BLaER1 (cell line): ENCODE measurements around the gene SAC3D1.
"Not testable (repeated sequence)": the region's sequence is repeated elsewhere in the genome, so short reads cannot be mapped to it uniquely, and the experiment has no call there.

Source experiments
- H3K27ac ChIP-seq: shearing (Covaris generic); formaldehyde crosslinking; 2 replicates; pipeline ENCODE4 v1.8.1; 2022
- H3K27me3 ChIP-seq: shearing (Covaris generic); formaldehyde crosslinking; 2 replicates; pipeline ENCODE4 v1.8.1; 2022
- H3K36me3 ChIP-seq: shearing (Covaris generic); formaldehyde crosslinking; 2 replicates; pipeline ENCODE4 v1.8.1; 2022
- H3K4me1 ChIP-seq: shearing (Covaris generic); formaldehyde crosslinking; 2 replicates; pipeline ENCODE4 v1.8.1; 2022
- H3K4me2 ChIP-seq: shearing (Covaris generic); formaldehyde crosslinking; 2 replicates; pipeline ENCODE4 v1.8.1; 2022
- H3K4me3 ChIP-seq: shearing (Covaris generic); formaldehyde crosslinking; 2 replicates; pipeline ENCODE4 v1.8.1; 2022
- H3K9ac ChIP-seq: shearing (Covaris generic); formaldehyde crosslinking; 2 replicates; pipeline ENCODE4 v1.8.1; 2022
- H3K9me3 ChIP-seq: shearing (Covaris generic); formaldehyde crosslinking; 2 replicates; pipeline ENCODE4 v1.8.1; 2022
- H4K20me1 ChIP-seq: shearing (Covaris generic); formaldehyde crosslinking; 2 replicates; pipeline ENCODE4 v1.8.1; 2022
- Cebpa-rat ChIP-seq: shearing (Covaris generic); IDR thresholded peaks from 2 replicates; pipeline ENCODE4 v1.8.1; 2022

The SAC3D1 gene

GRCh38 chr11:65040847-65041622, at the start of gene SAC3D1:
Gene SAC3D1 (plus strand): TSS chr11:65041210. CDS start chr11:65041293, 83 bp downstream.
- Histone ChIP-seq H3K4me1 (peaks cover 67% of the 10 kb centered on the region), H3K9me3 (no peaks in the 10 kb centered on the region), H3K4me3 (peak within 1 kb of the TSS; percentile 90), H3K4me2 (peak within 1 kb of the TSS; percentile 90), H3K9ac (peak within 1 kb of the TSS; percentile 84), H3K27ac (peak within 1 kb of the TSS; percentile 85), H3K27me3 (no peaks in the 10 kb centered on the region), H3K36me3 (peaks cover 55% of the 10 kb centered on the region), H4K20me1 (peaks cover 45% of the 10 kb centered on the region)
- TF ChIP-seq Cebpa-rat, result no peak

DNA sequence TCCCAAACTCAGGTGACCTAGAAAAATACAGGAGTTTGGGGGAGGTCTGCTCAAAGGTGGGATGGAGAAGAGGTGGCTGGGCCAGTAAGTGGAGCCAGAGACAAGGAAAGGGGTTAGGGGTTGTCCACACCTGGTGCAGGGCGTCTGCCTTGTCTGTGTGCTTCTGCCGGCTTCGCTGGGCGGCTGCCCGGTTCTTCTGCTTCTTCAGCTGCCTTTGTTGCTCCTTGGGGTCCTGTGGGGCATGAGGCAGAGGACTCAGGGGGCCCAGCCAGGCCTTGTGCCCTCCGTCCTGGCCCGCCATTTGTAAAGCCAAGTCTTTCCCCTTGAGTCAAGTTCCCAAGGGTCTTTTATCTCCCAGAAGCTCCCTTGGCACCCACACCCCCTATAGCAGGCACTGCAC, 46.7 kb upstream of the SAC3D1 start:
- H3K27me3 ChIP-seq, result no peaks in the 10 kb centered on the region
- no peak overlapping the region for H3K9ac ChIP-seq
- no peak for TF ChIP-seq Cebpa-rat
- no peaks in the 10 kb centered on the region for H3K9me3 ChIP-seq
- no peak overlapping the region for H3K4me2 ChIP-seq
- no peaks in the 10 kb centered on the region for H3K36me3 ChIP-seq
- peaks cover 54% of the 10 kb centered on the region for H3K4me1 ChIP-seq
- H4K20me1 ChIP-seq, result no peaks in the 10 kb centered on the region
- H3K4me3 ChIP-seq, result no peak overlapping the region
- no peak overlapping the region for H3K27ac ChIP-seq

- peak overlapping the region; percentile 56; the same call in 1 of the 2 replicates for H3K9ac ChIP-seq
- peak overlapping the region; percentile 38 for H3K4me3 ChIP-seq
- peaks cover 39% of the 10 kb centered on the region for H3K4me1 ChIP-seq
- no peaks in the 10 kb centered on the region for H4K20me1 ChIP-seq
- no peaks in the 10 kb centered on the region for H3K9me3 ChIP-seq
- no peaks in the 10 kb centered on the region for H3K36me3 ChIP-seq
- no peaks in the 10 kb centered on the region for H3K27me3 ChIP-seq
- H3K27ac ChIP-seq, result peak overlapping the region; percentile 52
- peak overlapping the region; percentile 85 for H3K4me2 ChIP-seq
- no peak for TF ChIP-seq Cebpa-rat
Measured at GRCh38 chr11:64996327-64996709, 44.7 kb upstream of the SAC3D1 start.

GRCh38 chr11:64996710-64997380, 44.2 kb upstream of the SAC3D1 start, which contains the start of gene BATF2:
Gene BATF2 (minus strand): TSS chr11:64996971. CDS start chr11:64996914, 57 bp downstream.
- peak within 1 kb of the TSS; percentile 52 for H3K27ac ChIP-seq
- peak within 1 kb of the TSS; percentile 56; the same call in 1 of the 2 replicates for H3K9ac ChIP-seq
- peaks cover 39% of the 10 kb centered on the region for H3K4me1 ChIP-seq
- H3K27me3 ChIP-seq, result no peaks in the 10 kb centered on the region
- H3K4me3 ChIP-seq, result peak within 1 kb of the TSS; percentile 38
- H3K36me3 ChIP-seq, result no peaks in the 10 kb centered on the region
- H3K9me3 ChIP-seq, result no peaks in the 10 kb centered on the region
- TF ChIP-seq Cebpa-rat, result no peak
- no peaks in the 10 kb centered on the region for H4K20me1 ChIP-seq
- H3K4me2 ChIP-seq, result peak within 1 kb of the TSS; percentile 85

DNA sequence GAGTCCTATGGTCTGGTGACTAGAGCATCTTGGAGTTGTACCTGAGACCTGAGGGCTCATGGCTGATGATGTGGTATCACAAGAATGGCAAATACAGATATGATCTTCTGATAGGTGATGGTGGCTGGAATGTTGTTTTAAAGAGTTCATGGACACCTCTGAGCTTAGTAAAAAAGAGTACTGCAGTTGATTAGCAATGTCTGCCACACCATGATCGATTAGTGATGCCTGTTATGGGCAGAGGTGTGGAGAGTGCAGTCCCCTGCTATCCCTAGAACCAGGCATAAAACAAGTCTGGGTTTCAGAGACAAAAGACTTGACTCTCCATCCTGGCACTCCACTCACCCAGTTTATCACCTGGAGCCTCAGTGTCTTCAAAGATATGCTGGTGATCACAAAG, 42.9 kb upstream of the SAC3D1 start:
- Histone ChIP-seq H3K9ac (no peak overlapping the region), H3K9me3 (no peaks in the 10 kb centered on the region), H3K4me2 (no peak overlapping the region; the same call in 1 of the 2 replicates), H3K27ac (no peak overlapping the region), H3K36me3 (no peaks in the 10 kb centered on the region), H4K20me1 (no peaks in the 10 kb centered on the region), H3K27me3 (no peaks in the 10 kb centered on the region), H3K4me3 (no peak overlapping the region), H3K4me1 (peaks cover 39% of the 10 kb centered on the region)
- TF ChIP-seq Cebpa-rat, result no peak

DNA sequence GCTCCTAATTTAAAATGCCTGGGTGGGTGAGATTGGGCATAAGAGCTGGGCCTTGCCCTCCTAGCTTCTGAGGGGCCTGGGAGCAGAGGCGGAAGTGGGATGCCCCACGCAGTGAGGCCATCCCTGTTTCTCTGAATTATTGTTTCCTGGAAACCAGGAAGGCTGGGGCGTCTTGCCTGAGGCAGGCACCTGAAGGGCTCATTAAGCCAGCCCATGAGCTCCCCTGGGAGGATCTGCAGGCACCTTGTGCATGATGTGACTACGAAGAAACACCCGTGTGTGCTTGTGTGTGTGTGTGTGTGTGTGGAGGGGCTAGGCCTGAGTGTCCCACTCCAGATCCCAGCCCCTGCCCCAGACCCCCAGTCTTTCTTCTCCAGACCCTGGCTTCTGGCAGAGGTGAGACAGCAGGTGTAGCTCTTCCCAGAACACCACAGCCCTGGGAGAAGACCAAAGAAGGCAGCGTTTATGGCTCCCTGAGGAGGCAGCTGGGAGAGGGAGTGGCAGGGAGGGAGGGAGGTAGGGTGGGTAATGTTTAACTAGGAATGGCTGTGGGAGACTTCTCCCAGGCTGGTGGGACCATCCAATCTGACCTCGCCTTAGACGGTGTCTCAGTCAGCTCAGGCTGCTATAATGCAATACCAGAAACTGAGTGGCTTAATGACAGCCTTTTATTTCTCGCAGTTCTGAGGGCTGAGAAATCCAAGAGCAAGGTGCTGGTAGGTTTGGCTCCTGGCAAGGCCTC, 42.1 kb upstream of the SAC3D1 start:
- peak overlapping the region; percentile 18; the same call in 1 of the 2 replicates for H3K4me2 ChIP-seq
- no peak overlapping the region for H3K9ac ChIP-seq
- H3K4me1 ChIP-seq, result peaks cover 39% of the 10 kb centered on the region
- no peak for TF ChIP-seq Cebpa-rat
- H3K36me3 ChIP-seq, result no peaks in the 10 kb centered on the region
- H3K27me3 ChIP-seq, result no peaks in the 10 kb centered on the region
- H3K9me3 ChIP-seq, result no peaks in the 10 kb centered on the region
- H3K27ac ChIP-seq, result no peak overlapping the region
- no peak overlapping the region for H3K4me3 ChIP-seq
- no peaks in the 10 kb centered on the region for H4K20me1 ChIP-seq

DNA sequence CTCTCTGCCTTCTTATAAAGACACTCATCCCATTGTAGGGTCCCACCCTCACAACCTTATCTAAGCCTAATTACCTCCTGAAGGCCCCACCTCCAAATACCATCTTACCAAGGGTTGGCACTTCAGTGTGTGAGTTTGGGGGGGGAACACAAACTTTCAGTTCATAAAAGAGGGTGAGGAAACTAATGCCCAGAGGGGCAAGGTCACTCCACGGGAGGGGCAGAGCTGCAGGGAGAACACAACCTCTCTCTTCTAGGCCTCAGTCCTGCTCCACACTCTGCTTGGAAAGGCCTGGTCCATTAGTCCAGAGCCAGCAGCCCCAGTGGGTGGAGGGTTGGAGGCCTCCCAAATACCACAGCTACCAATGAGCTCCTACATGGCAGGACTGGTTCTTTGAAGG, 41.5 kb upstream of the SAC3D1 start:
- Histone ChIP-seq H4K20me1 (no peaks in the 10 kb centered on the region), H3K27me3 (no peaks in the 10 kb centered on the region), H3K9ac (no peak overlapping the region), H3K9me3 (no peaks in the 10 kb centered on the region), H3K4me1 (peaks cover 39% of the 10 kb centered on the region), H3K4me2 (no peak overlapping the region), H3K27ac (no peak overlapping the region), H3K36me3 (no peaks in the 10 kb centered on the region), H3K4me3 (no peak overlapping the region)
- no peak for TF ChIP-seq Cebpa-rat

GRCh38 chr11:65002706-65003105, 38.3 kb upstream of the SAC3D1 start:
- no peaks in the 10 kb centered on the region for H3K27me3 ChIP-seq
- H3K4me2 ChIP-seq, result no peak overlapping the region
- H4K20me1 ChIP-seq, result no peaks in the 10 kb centered on the region
- no peaks in the 10 kb centered on the region for H3K9me3 ChIP-seq
- no peak overlapping the region for H3K9ac ChIP-seq
- H3K27ac ChIP-seq, result no peak overlapping the region
- TF ChIP-seq Cebpa-rat, result no peak
- peaks cover 13% of the 10 kb centered on the region for H3K4me1 ChIP-seq
- H3K36me3 ChIP-seq, result no peaks in the 10 kb centered on the region
- H3K4me3 ChIP-seq, result no peak overlapping the region

DNA sequence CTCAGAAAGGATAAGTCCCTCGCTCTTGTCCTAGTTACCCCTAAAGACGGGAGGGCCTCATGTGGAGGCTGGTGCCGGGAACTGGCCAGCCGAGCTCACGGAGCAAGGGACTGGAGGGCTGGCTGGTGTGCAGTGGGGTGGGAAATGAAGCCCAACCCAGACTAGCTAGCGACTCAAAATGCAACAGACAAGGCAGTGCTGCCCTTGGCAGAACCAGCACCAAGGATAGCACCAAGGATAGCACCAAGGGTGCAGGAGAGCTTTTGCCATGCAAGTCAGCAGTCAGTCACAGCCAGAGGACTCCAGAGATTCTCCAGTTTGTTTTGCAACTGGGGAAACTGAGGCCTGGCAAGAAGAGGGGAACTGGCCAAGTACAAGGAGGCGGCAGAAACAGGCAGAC, 37.7 kb upstream of the SAC3D1 start:
- no peaks in the 10 kb centered on the region for H3K9me3 ChIP-seq
- H3K36me3 ChIP-seq, result no peaks in the 10 kb centered on the region
- H3K27me3 ChIP-seq, result no peaks in the 10 kb centered on the region
- H3K4me3 ChIP-seq, result no peak overlapping the region
- H3K4me1 ChIP-seq, result peaks cover 7% of the 10 kb centered on the region
- H4K20me1 ChIP-seq, result no peaks in the 10 kb centered on the region
- H3K9ac ChIP-seq, result no peak overlapping the region
- H3K27ac ChIP-seq, result no peak overlapping the region
- H3K4me2 ChIP-seq, result no peak overlapping the region
- no peak for TF ChIP-seq Cebpa-rat

GRCh38 chr11:65003968-65004367, 37.0 kb upstream of the SAC3D1 start:
- H3K4me1 ChIP-seq, H3K27me3 ChIP-seq, H3K36me3 ChIP-seq, H3K9me3 ChIP-seq, H4K20me1 ChIP-seq, H3K9ac ChIP-seq, H3K4me2 ChIP-seq, H3K4me3 ChIP-seq, H3K27ac ChIP-seq: not testable (repeated sequence)
